Glutamatergic neuron (in vitro differentiated cells): Measurements from ENCODE around the gene ZNF775. TPM values are rescaled to one million over a fixed set of nuclear protein-coding genes. Genes with fewer than 3 reads are reported as not detected.

Experiments
- DNase-seq: peaks from one replicate; pipeline ENCODE4 v3.0.0; 2022
- H3K27ac Mint-ChIP-seq: one replicate; pipeline ENCODE4 v1.8.0; 2020; ENCODE audit warnings: mild to moderate bottlenecking, mixed read lengths, inconsistent platforms; ENCODE audit not compliant: unreplicated experiment
- H3K27me3 Mint-ChIP-seq: one replicate; pipeline ENCODE4 v1.8.0; 2020; ENCODE audit warnings: mild to moderate bottlenecking, moderate library complexity, mixed read lengths, inconsistent platforms; ENCODE audit not compliant: unreplicated experiment
- H3K36me3 Mint-ChIP-seq: one replicate; pipeline ENCODE4 v1.8.0; 2020; ENCODE audit warnings: mild to moderate bottlenecking, mixed read lengths, inconsistent platforms; ENCODE audit not compliant: unreplicated experiment
- H3K4me1 Mint-ChIP-seq: one replicate; pipeline ENCODE4 v1.8.0; 2020; ENCODE audit warnings: mild to moderate bottlenecking, low read depth, mixed read lengths, inconsistent platforms; ENCODE audit not compliant: unreplicated experiment
- H3K4me3 Mint-ChIP-seq: one replicate; pipeline ENCODE4 v1.8.0; 2020; ENCODE audit warnings: mild to moderate bottlenecking, mixed read lengths, inconsistent platforms; ENCODE audit not compliant: unreplicated experiment
- H3K9me3 Mint-ChIP-seq: one replicate; pipeline ENCODE4 v1.8.0; 2020; ENCODE audit warnings: mild to moderate bottlenecking, moderate library complexity, mixed read lengths, inconsistent platforms; ENCODE audit not compliant: unreplicated experiment
- total RNA-seq: library from RNA; stranded (reverse); fragmentation: NEBNext Ultra II Directional; extraction: Animal tissue kit (Norgen Biotek cat#: 25700); gene quantifications from one replicate; pipeline ENCODE4 v1.2.1, GENCODE V29; 2021; ENCODE audit not compliant: unreplicated experiment
- TF ChIP-seq, protein P1 (sequence below): fragments of 200-600 bp; sonication (generic); IDR thresholded peaks from one replicate; pipeline ENCODE4 v1.5.0; 2021; ENCODE audit not compliant: partially characterized antibody, unreplicated experiment

ZNF775 gene
- total RNA-seq, 1 donor from 2014 or later, result 20.5 TPM

GRCh38 chr7:150402671-150403321, 23.7 kb downstream of the ZNF775 start:
- peaks cover 18% of the 10 kb centered on the region for H3K9me3 Mint-ChIP-seq
- H3K4me1 Mint-ChIP-seq, result peaks cover 70% of the 10 kb centered on the region
- peak overlapping the region; percentile 76 for H3K4me3 Mint-ChIP-seq
- TF ChIP-seq, protein P1, sequence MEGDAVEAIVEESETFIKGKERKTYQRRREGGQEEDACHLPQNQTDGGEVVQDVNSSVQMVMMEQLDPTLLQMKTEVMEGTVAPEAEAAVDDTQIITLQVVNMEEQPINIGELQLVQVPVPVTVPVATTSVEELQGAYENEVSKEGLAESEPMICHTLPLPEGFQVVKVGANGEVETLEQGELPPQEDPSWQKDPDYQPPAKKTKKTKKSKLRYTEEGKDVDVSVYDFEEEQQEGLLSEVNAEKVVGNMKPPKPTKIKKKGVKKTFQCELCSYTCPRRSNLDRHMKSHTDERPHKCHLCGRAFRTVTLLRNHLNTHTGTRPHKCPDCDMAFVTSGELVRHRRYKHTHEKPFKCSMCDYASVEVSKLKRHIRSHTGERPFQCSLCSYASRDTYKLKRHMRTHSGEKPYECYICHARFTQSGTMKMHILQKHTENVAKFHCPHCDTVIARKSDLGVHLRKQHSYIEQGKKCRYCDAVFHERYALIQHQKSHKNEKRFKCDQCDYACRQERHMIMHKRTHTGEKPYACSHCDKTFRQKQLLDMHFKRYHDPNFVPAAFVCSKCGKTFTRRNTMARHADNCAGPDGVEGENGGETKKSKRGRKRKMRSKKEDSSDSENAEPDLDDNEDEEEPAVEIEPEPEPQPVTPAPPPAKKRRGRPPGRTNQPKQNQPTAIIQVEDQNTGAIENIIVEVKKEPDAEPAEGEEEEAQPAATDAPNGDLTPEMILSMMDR, result no peak
- peak overlapping the region; percentile 96 for H3K27ac Mint-ChIP-seq
- peaks cover 16% of the 10 kb centered on the region for H3K27me3 Mint-ChIP-seq
- DNase-seq, result no peak
- H3K36me3 Mint-ChIP-seq, result peaks cover 3% of the 10 kb centered on the region

- TF ChIP-seq, protein P1, result no peak
- peaks cover 18% of the 10 kb centered on the region for H3K9me3 Mint-ChIP-seq
- H3K4me1 Mint-ChIP-seq, result peaks cover 70% of the 10 kb centered on the region
- H3K27ac Mint-ChIP-seq, result peak overlapping the region; percentile 89
- peaks cover 3% of the 10 kb centered on the region for H3K36me3 Mint-ChIP-seq
- peaks cover 16% of the 10 kb centered on the region for H3K27me3 Mint-ChIP-seq
- H3K4me3 Mint-ChIP-seq, result peak overlapping the region; percentile 55
- no peak for DNase-seq
Measured at GRCh38 chr7:150403376-150404171, 24.4 kb downstream of the ZNF775 start.

- DNase-seq, result no peak
- peaks cover 16% of the 10 kb centered on the region for H3K27me3 Mint-ChIP-seq
Measured at GRCh38 chr7:150404172-150404804, 25.2 kb downstream of the ZNF775 start.

GRCh38 chr7:150404805-150405583, 25.9 kb downstream of the ZNF775 start:
- peaks cover 15% of the 10 kb centered on the region for H3K27me3 Mint-ChIP-seq
- peak overlapping the region; percentile 89 for H3K27ac Mint-ChIP-seq
- peaks cover 21% of the 10 kb centered on the region for H3K9me3 Mint-ChIP-seq
- TF ChIP-seq, protein P1, result no peak
- peak overlapping the region; percentile 93 for H3K4me3 Mint-ChIP-seq
- DNase-seq, result peak; percentile 92
- H3K36me3 Mint-ChIP-seq, result peaks cover 3% of the 10 kb centered on the region
- peaks cover 61% of the 10 kb centered on the region for H3K4me1 Mint-ChIP-seq

More at GRCh38 chr7:150404172-150404804, 25.2 kb downstream of the ZNF775 start:
- H3K4me3 Mint-ChIP-seq, result peak overlapping the region; percentile 77
- peaks cover 3% of the 10 kb centered on the region for H3K36me3 Mint-ChIP-seq
- TF ChIP-seq, protein P1, result no peak
- H3K27ac Mint-ChIP-seq, result peak overlapping the region; percentile 89
- H3K4me1 Mint-ChIP-seq, result peaks cover 67% of the 10 kb centered on the region
- H3K9me3 Mint-ChIP-seq, result peaks cover 21% of the 10 kb centered on the region
